GM19240 (cell line): ENCODE measurements around the gene CGN.

ENCODE experiments used
- DNase-seq: peaks from one replicate; pipeline ENCODE4 v3.0.0; 2011; ENCODE audit warnings: low spot score; ENCODE audit not compliant: insufficient read length

The CGN gene

DNA sequence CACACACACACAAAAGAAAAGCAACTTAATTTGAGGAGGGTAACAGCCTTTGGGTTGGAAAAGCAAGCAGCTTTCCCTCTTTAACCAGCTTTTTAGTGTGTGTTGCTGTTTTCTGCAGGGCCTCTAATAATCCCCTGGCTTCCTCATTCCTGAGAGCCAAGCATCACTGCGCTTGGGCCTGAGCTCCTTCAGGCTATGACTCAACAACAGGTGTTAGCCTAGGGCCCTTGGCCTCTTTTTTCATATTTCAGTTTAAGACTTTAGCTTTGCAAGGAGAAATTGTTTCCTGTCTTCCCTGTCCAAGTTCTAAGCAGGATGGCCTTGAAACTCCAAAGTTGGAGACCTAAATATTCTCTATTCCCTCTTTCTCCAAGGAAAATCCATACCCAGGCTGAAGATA, 74.4 kb downstream of the CGN start:
- no peak for DNase-seq
